Left cardiac atrium (tissue), 4 donors: ENCODE results near the gene PSD4. TPM values are rescaled to one million over a fixed set of nuclear protein-coding genes. Genes with fewer than 3 reads are reported as not detected.

Experiments used
- ATAC-seq, 2 donors: fragments of 200-7000 bp; cut with Tn5 transposase; one replicate each; pipeline ENCODE4 v1.9.1; 2020; ENCODE audit warnings: mild to moderate bottlenecking in 2 of 2, moderate library complexity in 2 of 2
- DNase-seq: peaks from one replicate; pipeline ENCODE4 v3.0.0-alpha.2; 2020
- intact Hi-C, 2 donors: fragments of 100-400 bp; cut with DNase I; formaldehyde crosslinking; loops; one replicate each; pipeline versions ENCODE4 v1.14.1 to v1.15.1; 2022 to 2023
- long read RNA-seq: library from polyadenylated mRNA; unstranded; transcript quantifications from one replicate; pipeline ENCODE4 v2.0.0, GENCODE V29; 2021
- total RNA-seq, 2 donors: library from RNA; stranded (reverse); fragmentation: NEBNext Ultra II Directional; extraction: Animal tissue kit (Norgen Biotek cat#: 25700); gene quantifications; one replicate each; pipeline ENCODE4 v1.2.1, GENCODE V29; 2021
- donor health status: DM: no; HTN: yes; CAD: no.
- donor health status: DM: no; HTN: yes; CAD: no; lungs with severe emphysema.
- donor health status: DM: yes; HTN: yes; CAD: no.
- donor health status: Dilated cardiomyopathy.

The PSD4 gene
- 1 to 10 TPM; 4.1 to 4.4 TPM for total RNA-seq
- long read RNA-seq, partial matches to known transcripts = 1 of 1 reads
- long read RNA-seq, other reads (novel, unspliced or antisense) = 0 of 1 reads

DNA sequence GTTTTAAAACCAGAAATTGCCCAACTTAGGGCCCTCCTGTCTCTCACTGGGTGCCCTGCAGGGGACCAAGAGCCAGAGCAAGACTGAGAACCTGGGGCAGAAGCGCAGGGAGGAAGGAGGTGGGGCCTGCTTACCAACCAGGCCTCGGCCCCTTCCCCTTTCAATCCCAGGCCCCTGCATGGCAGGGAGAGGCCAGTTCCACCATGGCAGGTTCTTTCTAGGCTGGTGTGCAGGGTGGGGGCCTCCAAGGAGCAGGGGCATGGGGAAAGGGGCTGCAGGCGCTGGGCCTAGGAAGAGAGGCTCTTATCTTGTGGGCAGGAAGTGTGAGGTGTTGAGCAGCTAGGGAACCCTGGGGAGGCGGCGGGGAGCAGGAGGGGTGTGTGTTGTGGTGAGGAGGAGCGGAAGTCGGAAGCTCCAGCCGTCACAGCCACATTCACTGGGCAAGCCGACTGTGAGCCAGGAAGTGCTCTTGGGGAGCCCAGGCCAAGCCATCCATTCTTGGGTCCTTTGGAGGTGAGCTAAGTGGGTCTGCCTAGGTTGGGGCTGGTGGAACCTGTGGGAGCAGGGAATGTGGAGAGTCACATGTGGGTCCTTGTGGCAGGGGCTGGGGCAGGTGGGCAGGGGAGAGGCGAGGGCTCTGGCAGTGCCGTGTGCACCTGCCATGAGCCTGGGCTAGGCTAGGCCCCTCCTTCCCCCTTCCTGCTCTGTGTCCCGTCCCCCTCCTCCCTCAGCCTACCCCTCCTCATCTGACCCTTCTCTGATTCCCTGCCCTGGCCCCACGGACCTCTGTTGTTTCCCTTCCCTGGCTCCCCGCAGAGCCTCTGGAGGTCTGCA lies at the start of gene PSD4:
Gene PSD4, plus strand, starts transcription at position 430 of the 834 bp plus-strand sequence. CDS start 8,486 bp downstream, outside the sequence.
- ATAC-seq (peak; percentile 79 to 81), DNase-seq (peak; percentile 68)
- intact Hi-C loops = no loop called here

DNA sequence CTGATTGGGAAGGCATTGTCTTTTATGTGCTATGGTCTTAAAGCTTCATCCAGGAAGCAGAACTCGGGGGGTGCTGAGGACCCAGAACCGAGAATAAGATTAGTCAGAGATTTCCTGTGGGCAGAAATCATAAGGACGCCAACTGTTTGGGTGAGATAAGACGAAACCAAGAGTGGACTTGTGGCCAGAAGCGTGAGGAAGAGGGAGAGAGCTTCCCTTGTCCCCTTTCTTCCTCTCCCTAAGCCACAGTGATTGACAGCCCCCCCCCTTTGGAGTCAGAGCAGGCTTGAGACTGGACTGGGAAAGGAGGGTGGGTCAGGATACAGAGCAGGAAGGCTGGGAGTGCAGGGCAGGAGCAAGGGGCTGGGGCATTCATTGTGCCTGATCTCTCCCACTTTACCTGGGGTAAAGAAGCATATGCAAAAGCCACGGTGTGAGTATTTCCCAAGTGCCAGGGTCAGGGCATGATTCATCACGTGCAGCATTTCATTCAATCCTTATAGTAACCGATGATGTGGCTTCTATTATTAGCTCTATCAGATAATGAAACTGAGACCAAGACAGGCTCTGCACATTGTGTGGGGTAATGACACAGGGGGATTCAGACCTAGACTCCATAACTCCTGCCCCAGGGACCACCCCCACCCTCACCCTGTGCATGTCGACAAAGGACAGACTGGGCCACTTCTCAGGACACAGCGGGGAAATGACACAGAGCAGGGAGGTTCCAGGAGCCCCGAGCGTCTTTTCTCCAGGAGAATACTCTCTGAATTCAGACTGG lies 49.4 kb upstream of the PSD4 start:
- ATAC-seq (peak in 1 of 2 donors; percentile 55), DNase-seq (no peak)
- intact Hi-C loops = no loop called here

DNA sequence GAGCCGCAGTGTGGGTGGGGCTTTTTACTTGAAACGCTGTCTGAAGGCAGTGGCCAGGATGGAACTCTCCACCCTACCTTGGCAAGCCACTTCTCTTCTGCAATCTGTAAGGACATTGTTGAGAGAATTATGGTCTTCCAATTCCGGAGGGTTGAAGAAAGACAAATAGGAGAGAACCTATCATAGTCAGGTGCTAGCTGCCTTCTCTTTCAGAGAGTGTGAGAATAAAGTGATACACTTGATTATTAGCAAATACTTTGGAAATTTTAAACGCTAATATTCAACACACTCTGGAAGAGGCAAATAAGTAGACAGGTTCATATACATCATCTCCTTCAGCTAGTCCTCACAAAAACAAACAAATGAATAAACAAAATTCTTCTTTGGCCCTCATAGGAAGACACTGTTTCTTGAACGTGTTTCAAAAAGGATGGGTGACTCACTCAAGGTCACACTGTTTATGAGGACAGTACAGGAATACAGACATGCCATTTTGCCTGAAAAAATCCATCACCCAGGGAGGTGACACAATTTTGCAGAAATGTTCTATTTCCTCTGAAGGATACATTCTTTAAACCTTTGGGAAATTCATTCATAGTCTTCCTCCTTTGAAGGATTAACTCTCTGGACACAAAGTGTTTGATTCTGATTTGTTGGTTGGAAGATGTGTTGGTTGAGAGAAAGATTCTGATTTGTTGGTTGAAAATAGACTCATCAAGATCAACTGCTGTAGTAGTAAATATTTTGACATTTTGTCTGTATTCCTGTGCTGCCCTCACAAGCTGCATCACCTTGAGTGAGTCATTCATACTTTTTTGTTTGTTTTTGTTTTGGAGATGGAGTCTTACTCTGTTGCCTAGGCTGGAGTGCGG lies 48.6 kb upstream of the PSD4 start:
- ATAC-seq (no peak), DNase-seq (no peak)
- intact Hi-C loops = no loop called here

DNA sequence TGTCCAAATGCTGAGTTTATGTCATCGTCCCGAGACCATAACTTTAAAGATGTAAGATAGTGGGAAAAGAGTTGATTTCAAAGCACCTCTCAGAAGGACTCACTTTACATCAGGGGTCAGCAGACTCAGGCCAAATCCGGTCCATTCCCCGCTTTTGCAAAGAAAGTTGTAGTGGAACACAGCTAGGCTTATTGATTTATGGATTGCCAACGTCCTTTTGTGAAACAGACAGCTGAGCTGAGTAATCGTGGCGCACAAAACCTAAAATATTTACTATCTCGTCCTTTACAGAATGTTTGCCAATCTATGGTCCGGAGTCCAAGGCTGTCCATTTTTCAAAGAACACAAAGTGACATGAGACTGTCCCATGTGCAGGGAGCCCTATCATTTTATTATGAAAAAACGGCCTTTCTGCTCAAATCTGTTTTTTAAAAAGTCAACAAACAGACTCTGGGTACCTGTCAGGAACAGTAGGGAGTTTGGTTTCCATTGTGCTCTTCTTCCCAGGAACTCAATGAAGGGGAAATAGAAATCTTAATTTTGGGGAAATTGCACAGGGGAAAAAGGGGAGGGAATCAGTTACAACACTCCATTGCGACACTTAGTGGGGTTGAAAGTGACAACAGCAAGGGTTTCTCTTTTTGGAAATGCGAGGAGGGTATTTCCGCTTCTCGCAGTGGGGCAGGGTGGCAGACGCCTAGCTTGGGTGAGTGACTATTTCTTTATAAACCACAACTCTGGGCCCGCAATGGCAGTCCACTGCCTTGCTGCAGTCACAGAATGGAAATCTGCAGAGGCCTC lies 46.7 kb upstream of the PSD4 start, which contains the start of gene IL1RN:
Gene IL1RN, plus strand, starts transcription at position 754 of the 801 bp plus-strand sequence. Its CDS starts 27 bp downstream, at position 781.
- DNase-seq = no peak
- intact Hi-C loops = no loop called here
- ATAC-seq = peak; percentile 30 to 46

DNA sequence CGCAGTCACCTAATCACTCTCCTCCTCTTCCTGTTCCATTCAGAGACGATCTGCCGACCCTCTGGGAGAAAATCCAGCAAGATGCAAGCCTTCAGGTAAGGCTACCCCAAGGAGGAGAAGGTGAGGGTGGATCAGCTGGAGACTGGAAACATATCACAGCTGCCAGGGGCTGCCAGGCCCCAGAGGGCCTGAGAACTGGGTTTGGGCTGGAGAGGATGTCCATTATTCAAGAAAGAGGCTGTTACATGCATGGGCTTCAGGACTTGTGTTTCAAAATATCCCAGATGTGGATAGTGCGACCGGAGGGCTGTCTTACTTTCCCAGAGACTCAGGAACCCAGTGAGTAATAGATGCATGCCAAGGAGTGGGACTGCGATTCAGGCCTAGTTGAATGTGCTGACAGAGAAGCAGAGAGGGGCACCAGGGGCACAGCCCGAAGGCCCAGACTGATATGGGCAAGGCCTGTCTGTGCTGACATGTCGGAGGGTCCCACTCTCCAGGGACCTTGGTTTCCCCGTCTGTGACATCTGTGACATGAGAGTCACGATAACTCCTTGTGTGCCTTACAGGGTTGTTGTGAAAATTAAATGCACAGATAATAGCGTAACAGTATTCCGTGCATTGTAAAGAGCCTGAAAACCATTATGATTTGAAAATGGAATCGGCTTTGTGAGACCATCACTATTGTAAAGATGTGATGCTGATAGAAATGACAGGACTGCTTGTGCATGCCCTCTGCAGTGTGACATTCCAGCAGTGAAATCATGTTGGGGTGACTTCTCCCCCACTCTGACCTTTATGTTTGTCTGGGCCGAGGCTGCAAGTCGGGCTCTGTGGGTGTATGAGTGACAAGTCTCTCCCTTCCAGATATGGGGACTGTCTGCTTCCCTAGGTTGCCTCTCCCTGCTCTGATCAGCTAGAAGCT lies 45.9 kb upstream of the PSD4 start:
- DNase-seq = no peak
- ATAC-seq = no peak
- intact Hi-C loops = no loop called here

DNA sequence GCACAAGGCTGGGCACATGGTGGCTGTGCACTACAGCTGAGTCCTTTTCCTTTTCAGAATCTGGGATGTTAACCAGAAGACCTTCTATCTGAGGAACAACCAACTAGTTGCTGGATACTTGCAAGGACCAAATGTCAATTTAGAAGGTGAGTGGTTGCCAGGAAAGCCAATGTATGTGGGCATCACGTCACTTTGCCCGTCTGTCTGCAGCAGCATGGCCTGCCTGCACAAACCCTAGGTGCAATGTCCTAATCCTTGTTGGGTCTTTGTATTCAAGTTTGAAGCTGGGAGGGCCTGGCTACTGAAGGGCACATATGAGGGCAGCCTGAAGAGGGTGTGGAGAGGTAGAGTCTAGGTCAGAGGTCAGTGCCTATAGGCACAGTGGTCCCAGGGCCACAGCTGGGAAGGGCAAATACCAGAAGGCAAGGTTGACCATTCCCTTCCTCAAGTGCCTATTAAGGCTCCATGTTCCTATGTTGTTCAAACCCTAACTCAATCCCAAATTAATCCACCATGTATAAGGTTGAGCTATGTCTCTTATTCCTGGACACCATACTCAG lies 44.2 kb upstream of the PSD4 start:
- intact Hi-C loops = no loop called here
- ATAC-seq (no peak), DNase-seq (no peak)

DNA sequence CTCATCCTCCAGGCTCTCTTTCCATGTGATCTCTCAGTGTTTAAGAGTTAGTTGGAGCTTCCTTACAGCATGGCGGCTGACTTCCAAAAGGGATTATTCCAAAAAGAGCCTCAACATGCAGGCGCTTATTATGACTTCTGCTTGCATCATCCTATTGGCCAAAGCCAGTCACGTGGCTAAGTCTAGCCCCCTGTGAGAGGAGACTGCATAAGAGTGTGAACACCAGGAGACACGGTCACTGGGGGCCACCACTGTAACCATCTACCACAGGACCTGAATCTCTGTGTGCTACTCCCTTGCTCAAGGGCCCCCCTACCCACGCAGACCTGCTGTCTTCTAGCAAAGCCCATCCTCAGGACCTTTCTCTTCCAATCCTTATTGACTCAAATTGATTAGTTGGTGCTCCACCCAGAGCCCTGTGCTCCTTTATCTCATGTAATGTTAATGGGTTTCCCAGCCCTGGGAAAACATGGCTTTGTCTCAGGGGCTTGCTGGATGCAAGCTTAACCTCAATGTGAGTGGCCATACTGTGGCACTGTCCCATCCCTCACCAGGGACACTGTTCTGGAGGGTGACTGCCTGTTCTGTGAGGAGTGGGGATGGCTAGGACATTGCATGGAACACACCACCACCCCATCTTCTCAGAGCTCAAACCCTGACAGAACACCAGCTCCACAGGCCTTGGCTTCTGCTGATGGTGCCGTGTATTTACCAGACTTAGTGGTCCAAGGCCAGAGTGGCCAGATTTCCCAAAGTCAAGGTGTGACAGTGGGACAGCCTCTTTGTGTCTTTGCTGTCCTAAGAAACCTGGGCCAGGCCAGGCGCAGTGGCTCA lies 42.2 kb upstream of the PSD4 start:
- intact Hi-C loops = no loop called here
- no peak for DNase-seq
- no peak for ATAC-seq

DNA sequence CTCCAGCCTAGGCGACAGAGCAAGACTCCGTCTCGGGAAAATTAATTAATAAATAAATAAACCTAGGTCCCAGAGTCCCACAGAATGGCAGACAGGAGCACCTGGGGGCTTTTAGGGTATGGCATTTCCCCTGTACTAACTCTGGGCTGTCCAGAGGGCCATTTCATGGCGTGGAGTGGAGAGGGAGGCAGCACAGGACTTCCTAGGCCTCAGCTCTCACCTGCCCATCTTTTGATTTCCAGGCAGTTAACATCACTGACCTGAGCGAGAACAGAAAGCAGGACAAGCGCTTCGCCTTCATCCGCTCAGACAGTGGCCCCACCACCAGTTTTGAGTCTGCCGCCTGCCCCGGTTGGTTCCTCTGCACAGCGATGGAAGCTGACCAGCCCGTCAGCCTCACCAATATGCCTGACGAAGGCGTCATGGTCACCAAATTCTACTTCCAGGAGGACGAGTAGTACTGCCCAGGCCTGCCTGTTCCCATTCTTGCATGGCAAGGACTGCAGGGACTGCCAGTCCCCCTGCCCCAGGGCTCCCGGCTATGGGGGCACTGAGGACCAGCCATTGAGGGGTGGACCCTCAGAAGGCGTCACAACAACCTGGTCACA lies 41.3 kb upstream of the PSD4 start:
- intact Hi-C loops = no loop called here
- DNase-seq = no peak
- no peak for ATAC-seq

DNA sequence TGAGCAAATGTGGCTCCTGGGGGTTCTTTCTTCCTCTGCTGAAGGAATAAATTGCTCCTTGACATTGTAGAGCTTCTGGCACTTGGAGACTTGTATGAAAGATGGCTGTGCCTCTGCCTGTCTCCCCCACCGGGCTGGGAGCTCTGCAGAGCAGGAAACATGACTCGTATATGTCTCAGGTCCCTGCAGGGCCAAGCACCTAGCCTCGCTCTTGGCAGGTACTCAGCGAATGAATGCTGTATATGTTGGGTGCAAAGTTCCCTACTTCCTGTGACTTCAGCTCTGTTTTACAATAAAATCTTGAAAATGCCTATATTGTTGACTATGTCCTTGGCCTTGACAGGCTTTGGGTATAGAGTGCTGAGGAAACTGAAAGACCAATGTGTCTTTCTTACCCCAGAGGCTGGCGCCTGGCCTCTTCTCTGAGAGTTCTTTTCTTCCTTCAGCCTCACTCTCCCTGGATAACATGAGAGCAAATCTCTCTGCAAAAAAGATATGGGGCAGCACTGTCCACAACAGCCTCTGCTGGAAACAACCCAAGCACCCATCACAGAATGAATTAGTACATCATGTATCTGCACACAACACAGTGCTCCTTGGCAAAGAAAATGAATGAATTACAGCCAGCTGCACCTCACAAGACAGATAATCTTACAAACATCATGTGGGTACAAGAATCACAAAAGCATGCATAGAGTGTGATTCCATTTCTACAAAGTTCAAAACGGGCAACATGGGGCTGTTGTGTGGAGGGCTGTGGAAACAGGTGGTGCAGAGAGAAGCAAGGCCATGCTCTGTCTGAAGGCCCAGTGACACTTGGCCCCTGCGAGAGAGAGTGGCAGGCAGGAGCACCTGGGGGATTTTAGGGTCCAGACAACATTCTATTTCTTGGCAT lies 39.8 kb upstream of the PSD4 start:
- intact Hi-C loops = no loop called here
- no peak for DNase-seq
- ATAC-seq = no peak

DNA sequence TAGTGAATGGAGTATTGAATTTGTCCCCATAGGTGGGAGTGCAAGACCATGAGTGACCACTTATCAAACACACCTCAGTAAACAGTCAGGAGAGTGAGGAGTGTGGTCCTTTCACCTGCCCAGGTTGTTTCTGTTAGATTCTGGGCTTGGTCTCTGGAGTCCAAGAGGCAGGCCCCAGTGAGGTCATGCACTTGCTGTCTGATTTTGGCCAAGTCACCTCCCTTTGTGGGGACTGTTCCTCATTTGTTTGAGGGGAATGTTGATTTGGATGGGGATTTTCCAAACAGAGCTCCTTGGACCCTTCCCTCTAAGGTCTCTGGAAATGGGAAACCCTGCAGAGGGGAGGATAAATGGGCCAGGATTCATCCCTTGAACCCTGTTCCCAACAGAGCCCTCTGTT lies 39.1 kb upstream of the PSD4 start:
- DNase-seq = no peak
- intact Hi-C loops = loop anchor here (5.0 kb wide), 3 partner anchors 63 to 238 kb away; no protein-coding TSS in a partner anchor

DNA sequence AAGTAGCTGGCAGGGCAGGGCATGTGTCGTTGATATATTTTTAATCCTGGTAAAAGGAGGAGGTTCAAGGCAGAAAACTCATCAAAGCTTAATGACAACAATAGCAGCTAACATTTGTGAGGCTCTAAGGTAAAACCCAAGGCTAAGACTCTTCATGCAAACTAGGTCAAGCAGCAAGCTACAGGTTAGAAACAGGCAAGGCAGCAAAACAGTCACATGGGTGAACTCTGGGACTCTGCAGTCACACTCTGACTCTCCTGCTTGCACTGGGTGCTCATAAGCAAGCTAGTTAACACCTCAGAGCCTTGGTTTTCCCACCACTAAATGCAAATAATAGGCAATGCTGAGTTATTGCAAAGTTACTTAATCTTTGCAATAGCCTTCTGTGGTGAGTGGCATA lies 38.5 kb upstream of the PSD4 start:
- ATAC-seq (no peak), DNase-seq (no peak)
- intact Hi-C loops = loop anchor here (5.0 kb wide), 3 partner anchors 62 to 237 kb away; no protein-coding TSS in a partner anchor

More for the DNA sequence above, 39.1 kb upstream of the PSD4 start:
- ATAC-seq = no peak

DNA sequence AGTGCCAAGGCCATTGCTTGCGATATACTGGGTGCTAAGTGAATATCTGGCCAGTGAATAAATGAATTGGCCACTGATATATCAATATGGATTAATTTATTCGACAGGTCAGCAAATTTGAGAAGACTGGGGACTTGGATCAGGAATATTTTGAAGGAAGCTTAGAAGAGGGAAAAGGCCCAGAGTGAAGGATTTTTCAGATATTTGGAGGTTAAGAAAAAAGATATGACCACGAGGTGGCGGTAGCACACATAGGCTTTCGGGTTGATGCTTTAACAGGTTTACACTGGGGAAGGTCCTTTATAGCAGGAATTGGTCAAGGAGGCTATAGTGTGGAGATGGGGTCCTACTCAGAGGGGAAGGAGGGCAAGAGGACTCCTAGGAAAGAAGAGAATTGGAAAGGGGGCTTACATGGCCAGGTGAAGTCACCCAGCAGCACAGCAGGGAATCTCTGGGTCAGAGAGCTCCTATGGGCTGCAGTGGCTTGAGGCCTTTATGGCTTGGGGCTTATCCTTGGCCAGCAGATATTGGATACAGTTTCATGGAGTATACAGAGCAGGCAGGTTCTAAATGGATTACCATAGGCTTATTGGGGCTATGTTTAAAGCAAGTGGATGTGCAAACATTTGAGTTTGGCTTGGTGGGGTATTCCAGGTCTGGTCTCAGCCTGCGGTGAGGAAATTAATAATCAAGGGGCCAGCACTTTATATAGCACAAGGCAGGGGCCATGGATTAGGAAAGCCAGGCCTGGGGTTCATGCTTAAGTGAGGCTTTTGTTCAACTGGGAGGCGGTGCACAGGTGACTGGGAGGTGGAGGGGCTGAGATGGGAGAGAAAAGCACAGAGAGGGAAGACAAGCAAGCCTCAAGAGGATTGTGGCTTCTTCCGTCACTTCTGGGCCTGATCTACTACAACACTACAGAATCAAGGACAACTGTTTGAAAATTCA lies 36.7 kb upstream of the PSD4 start:
- intact Hi-C loops = loop anchor here (5.0 kb wide), 3 partner anchors 60 to 235 kb away; no protein-coding TSS in a partner anchor
- ATAC-seq (peak in 1 of 2 donors; percentile 41), DNase-seq (no peak)

DNA sequence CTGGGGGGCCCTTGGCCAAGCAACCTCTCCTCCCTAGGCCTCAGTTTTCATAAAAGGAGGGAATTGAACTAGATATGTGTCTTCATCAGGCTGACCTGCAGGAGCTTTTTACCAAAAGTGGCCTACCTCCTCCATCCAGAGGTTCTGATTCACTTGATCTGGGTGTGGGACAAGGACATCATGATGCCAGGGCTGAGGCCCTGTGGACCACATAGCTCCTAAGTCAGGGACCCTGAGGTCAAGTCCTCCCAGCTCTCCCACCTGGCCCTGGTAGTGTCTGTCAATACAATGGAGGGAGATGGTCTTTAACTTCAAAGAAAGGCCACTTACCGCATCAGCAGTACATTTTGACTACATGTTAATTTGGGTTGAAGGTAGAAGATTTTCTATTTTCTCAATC lies 35.9 kb upstream of the PSD4 start:
- no peak for ATAC-seq
- intact Hi-C loops = loop anchor here (2.0 to 5.0 kb wide), 5 partner anchors 59 to 234 kb away; no protein-coding TSS in a partner anchor

More for the DNA sequence above, 35.9 kb upstream of the PSD4 start:
- no peak for DNase-seq
